ENCODE results near the gene MYEF2.

Gene MYEF2

GRCh38 chr15:48096813-48097212 is 81.3 kb downstream of the MYEF2 start:
- TF ChIP-seq POLR2AphosphoS5 (IDR thresholded peaks at IDR 0.05; ENCODE audit: low read depth, low read length) (no peak), FOXP2 (optimal IDR thresholded peaks at IDR 0.05; ENCODE audit: borderline replicate concordance, extremely low read depth, extremely low read length, insufficient read depth) (no peak), REST (IDR thresholded peaks at IDR 0.05; ENCODE audit: insufficient read depth in 1 of 2, low read depth in 2 of 2, low read length in 2 of 2) (no peak), SIN3A (IDR thresholded peaks at IDR 0.05; ENCODE audit: borderline replicate concordance, insufficient read depth, low read length) (no peak), TAF1 (IDR thresholded peaks at IDR 0.05; ENCODE audit: borderline replicate concordance, insufficient read depth, low read length) (no peak)

- TF ChIP-seq SIN3A (IDR thresholded peaks at IDR 0.05; ENCODE audit: borderline replicate concordance, insufficient read depth, low read length): no peak
- no peak for TF ChIP-seq FOXP2 (optimal IDR thresholded peaks at IDR 0.05; ENCODE audit: borderline replicate concordance, extremely low read depth, extremely low read length, insufficient read depth)
- TF ChIP-seq TAF1 (IDR thresholded peaks at IDR 0.05; ENCODE audit: borderline replicate concordance, insufficient read depth, low read length): no peak
- no peak for TF ChIP-seq REST (IDR thresholded peaks at IDR 0.05; ENCODE audit: insufficient read depth in 1 of 2, low read depth in 2 of 2, low read length in 2 of 2)
- no peak for TF ChIP-seq POLR2AphosphoS5 (IDR thresholded peaks at IDR 0.05; ENCODE audit: low read depth, low read length)
These were observed 81.7 kb downstream of the MYEF2 start for GRCh38 chr15:48096355-48096786.

- TF ChIP-seq REST (IDR thresholded peaks at IDR 0.05; ENCODE audit: insufficient read depth in 1 of 2, low read depth in 2 of 2, low read length in 2 of 2): no peak
These were observed 86.6 kb downstream of the MYEF2 start for GRCh38 chr15:48091522-48091921.

- TF ChIP-seq TAF1 (IDR thresholded peaks at IDR 0.05; ENCODE audit: borderline replicate concordance, insufficient read depth, low read length): no peak
- TF ChIP-seq POLR2AphosphoS5 (IDR thresholded peaks at IDR 0.05; ENCODE audit: low read depth, low read length): no peak
- no peak for TF ChIP-seq REST (IDR thresholded peaks at IDR 0.05; ENCODE audit: insufficient read depth in 1 of 2, low read depth in 2 of 2, low read length in 2 of 2)
- TF ChIP-seq FOXP2 (optimal IDR thresholded peaks at IDR 0.05; ENCODE audit: borderline replicate concordance, extremely low read depth, extremely low read length, insufficient read depth): no peak
- no peak for TF ChIP-seq SIN3A (IDR thresholded peaks at IDR 0.05; ENCODE audit: borderline replicate concordance, insufficient read depth, low read length)
These were observed 87.4 kb downstream of the MYEF2 start for GRCh38 chr15:48090666-48091065.

- TF ChIP-seq REST (IDR thresholded peaks at IDR 0.05; ENCODE audit: insufficient read depth in 1 of 2, low read depth in 2 of 2, low read length in 2 of 2) (no peak), FOXP2 (optimal IDR thresholded peaks at IDR 0.05; ENCODE audit: borderline replicate concordance, extremely low read depth, extremely low read length, insufficient read depth) (no peak), SIN3A (IDR thresholded peaks at IDR 0.05; ENCODE audit: borderline replicate concordance, insufficient read depth, low read length) (no peak), POLR2AphosphoS5 (IDR thresholded peaks at IDR 0.05; ENCODE audit: low read depth, low read length) (no peak)
These were observed 88.0 kb downstream of the MYEF2 start for GRCh38 chr15:48090115-48090514.

All from PFSK-1 (cell line).